HG03575 (cell line): Measurements from ENCODE around the gene LTBP2.

Experiments
- ATAC-seq: cut with Tn5 transposase; IDR thresholded peaks from one replicate; pipeline ENCODE4 v1.9.1; 2021; ENCODE audit not compliant: unreplicated experiment, insufficient number of reproducible peaks, low FRiP score; ENCODE audit errors: extremely low read depth

The LTBP2 gene

DNA sequence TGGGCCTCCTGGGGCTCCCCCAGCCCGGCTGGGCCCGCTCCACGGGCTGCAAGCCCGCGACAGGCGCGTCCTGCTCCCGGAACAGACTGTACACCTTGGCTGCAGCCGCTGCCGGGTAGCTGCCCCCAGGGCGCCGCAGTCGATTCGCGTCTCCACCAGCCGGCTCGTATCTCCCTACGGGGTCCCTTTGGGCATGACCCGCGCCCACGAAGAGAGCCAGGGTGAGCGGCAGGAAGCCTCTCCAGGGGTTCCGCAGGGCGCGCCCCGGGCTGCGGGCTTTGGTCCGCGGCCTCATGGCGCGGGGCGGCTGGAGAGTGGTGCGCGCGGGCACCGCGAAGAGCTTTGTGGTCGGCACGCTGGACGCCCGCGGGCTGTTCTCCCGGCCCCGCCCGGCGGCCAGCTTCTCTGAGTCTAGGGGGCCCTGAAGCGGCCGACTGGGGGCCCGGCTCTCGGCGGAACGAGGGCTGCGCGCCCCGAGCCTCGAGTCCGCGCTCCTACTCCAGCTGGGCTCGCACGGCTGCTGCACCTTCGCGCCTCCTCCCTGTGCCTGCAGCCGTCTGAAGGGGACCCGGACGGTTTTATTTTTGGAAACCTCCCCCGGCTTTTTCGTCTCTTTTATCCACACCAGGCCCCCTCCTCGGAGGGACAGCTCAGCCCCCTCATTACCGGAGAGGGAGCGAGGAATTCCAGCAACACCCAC is at the start of gene LTBP2:
LTBP2 (minus strand) TSS at position 588 of the 700 bp plus-strand sequence; CDS start at position 295, 293 bp downstream.
- no peak for ATAC-seq

DNA sequence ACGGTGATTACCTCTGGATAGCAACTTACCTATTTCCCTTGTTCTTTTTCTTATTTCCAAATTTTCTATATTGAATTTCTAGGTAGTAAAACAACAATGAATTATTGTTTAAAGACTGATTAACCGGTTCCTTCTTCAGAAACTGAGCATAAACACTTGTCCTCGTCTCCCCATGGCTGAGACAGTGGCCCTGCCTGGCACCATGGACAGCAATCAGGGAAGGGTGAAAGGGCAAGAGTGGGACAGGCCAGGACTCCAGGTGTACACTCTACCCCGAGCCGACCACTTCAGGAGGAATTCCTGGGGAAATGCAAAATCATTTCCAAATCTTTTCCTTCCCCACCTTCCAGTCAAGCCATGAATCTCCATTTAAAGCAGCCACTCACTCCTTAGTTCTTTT is 48.8 kb upstream of the LTBP2 start:
- ATAC-seq: no peak

GRCh38 chr14:74660167-74660566 is 48.1 kb upstream of the LTBP2 start:
- no peak for ATAC-seq

DNA sequence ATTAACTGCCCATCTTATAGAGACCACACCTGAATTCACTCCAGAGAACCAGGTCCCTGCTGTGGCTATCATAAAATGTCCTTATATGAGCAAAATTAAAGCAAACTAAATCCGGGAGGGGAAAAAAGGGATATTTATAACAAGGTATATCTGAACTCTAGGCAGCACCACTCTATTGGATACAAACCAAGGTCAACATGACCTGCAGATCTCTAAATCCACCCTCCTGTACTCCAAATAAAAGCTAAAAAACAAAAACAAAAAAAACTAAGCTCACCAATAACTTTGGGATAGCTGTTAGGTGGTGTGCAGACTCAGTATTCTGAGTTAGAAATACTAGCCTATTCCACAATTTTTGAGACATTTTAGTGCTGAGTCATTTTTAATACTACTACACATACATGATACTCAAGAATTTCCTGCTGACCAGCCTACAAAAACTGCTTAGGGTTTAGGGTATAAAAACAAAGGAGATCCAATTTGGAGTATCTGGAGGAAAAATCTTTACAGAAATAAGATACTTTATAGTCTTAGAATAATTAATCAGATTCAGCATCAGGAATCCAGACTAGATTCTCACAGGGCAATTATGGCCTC is 46.6 kb upstream of the LTBP2 start:
- no peak for ATAC-seq

DNA sequence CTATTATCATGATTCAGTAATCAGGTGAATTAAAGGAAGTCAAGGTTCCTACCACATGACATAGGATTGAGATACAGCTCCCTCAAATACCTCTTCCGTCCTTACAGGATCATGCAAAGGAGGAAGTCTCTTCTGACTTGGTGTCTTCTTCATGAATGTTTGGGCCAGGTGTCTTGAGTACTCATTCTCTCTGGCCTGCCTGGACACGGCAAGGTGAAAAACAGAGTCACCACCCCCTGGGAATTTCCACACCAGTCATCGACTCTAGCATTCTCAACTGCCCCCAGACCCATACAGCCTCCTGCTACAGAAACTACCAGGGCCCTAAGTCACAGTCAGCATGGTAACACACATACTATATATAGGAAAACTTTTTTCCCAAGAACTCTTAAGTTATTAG is 44.9 kb upstream of the LTBP2 start:
- ATAC-seq: no peak

DNA sequence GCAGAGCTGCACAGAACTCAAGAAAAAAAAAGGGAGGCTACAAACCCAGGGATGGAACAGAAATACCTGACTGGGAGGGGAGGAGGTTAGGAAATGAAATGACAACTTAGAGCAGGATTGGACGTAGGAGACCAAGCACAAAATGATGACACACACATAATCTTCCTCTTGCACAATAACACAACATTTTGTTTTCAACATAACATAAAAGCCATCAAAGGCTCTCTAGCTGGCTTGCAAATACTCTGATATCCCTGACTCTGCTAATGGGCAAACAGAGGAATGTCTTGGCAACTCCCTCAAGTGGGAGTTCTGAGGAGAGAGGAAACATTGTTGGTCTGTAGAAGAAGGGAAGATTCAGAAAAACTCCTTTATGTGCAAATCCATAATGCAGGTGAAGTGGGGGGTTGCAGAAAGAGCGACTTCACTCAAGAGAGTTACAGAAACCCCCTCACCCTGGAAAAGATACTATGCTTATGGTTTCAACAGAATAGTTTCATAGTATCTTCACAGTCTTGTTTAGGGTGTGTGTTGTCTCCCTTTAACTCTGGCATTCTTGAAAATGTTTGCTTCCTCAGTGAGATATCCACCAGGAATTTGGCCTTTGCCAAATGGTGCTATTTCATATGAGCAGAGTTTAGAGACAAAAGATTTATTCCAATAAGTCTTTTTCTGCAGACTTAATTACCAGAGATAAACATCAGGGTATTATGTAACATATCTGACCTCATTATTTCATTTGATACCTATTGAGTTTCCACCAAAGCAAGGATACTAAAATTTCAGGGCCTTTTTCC is 43.8 kb upstream of the LTBP2 start:
- no peak for ATAC-seq

GRCh38 chr14:74654931-74655330 is 42.9 kb upstream of the LTBP2 start:
- no peak for ATAC-seq

DNA sequence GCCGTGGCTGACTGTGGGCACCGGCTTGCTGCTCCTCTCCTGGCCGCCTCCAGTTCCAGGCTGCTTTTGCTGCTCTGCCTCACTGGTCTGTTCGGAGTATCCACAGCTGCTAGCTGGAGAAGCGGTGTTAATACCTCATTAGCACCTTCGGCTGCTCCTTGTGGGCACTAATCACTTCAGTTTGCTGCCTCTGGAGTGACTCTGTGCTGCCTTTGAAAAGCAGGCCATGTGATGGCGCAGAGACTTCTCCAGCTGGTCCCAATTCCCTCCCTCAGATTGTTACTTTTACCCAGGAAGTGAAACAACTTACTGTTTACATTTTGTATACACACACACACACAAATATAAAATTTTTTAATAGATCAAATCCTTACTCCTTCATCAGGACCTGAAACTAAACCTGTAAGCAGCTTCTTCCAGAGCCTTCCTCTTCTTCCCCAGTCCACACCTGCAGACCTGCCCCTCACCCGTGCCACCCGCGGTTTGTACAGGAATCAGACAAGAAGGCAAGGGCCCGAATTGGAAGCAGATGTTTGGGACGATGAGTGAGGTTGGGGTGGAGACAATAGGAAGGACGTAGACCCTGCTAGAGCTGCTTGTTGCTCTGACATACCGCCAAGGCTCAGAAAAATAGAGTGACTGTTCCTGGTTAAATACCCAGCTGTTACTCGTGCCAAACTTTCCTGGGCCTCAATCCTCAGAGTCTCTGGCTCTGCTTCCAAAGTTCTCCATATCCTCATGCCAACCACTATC is 41.5 kb upstream of the LTBP2 start:
- no peak for ATAC-seq

GRCh38 chr14:74652541-74652940 is 40.5 kb upstream of the LTBP2 start:
- no peak for ATAC-seq

GRCh38 chr14:74650927-74651686 is 39.1 kb upstream of the LTBP2 start:
- ATAC-seq: no peak

GRCh38 chr14:74649673-74650072 is 37.6 kb upstream of the LTBP2 start:
- no peak for ATAC-seq

- ATAC-seq: no peak
Measured at GRCh38 chr14:74649167-74649566, 37.1 kb upstream of the LTBP2 start.

GRCh38 chr14:74648601-74649000 is 36.6 kb upstream of the LTBP2 start:
- ATAC-seq: no peak

DNA sequence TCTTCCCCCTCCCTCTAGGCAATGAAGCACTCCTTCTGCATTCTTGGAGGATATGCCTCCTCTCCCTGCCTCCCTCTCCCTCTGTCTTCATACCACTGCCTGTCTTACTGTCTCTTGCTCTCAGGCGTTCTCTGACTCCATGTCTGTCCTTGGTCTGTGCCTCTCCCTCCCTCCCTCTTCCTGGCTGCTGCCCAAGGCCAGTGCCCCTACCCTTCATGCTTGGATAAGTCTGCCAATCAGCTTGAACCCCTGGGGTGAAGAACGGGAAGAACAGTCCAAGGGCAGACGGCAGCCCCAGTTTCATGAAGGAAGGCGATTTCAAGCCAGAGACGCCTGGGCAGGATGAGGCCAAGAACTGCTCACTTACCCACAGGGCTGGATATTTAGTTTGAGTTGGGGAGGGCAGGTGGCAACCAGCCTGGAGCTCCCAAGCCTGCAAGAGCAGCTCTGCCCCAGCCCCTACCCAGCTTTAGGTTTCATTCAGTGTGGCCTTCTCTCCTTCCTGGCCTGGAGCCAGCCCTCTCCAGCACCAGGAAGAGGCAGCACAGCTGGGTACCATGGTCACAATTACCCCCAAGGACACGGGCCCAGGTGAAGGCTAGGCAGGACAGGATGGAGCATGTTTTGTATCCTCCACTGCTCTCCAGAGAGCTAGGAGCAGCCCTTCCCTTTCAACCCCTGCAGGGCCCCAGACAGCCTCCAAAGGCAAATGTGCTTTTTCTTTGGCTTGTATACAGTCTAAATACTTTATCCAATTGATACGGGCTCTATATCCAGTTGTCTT is 35.8 kb upstream of the LTBP2 start:
- ATAC-seq: no peak

DNA sequence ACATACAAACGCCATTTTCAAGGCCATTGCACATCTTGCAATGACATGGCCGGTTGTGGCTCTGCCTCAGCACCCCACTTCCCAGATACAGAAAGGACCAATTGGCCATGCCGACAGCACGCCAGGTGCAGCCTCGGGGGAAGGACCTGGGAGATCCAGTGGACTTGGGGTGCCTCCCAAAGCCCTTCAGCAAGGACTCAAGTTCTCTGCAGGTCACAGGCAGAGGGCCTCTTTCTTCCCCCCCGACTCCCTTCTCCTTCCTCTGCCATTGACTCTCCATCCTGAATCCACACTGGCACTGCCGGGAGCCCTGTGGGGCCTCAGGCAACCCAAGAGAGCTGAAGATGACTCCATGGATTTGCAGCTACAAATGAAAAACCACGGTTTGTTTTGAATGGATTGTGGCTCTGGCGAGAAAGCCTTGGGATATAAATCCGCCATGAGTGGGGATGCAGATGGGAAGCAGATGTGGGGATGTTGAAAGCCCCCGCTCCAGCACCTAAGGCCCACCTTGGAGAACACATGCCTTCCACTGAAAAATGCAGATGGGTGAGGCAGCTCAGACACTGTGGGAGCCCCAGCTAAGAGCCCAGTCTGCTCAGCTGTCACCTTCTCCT is 35.1 kb upstream of the LTBP2 start:
- ATAC-seq: no peak

- no peak for ATAC-seq
Measured at GRCh38 chr14:74645756-74646470, 33.9 kb upstream of the LTBP2 start.

DNA sequence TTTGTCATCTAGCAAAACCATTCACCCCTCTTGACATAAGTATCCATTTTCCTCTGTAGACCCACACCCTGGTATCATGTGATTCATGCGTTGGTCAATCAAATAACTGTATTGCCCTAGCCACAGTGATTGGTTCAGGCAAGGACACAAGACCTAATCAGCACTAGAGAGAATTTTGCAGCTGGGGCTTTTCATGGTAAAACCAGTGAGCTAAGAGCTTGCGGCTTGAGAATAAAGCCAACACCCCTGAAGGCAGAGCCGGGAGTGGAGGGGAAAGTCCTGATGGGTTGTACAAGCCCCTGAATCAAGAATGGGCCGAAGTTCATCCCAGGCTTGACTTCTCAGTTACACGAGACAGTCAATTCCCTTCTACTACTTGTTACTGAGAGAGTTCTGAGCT is 33.2 kb upstream of the LTBP2 start:
- no peak for ATAC-seq
